ENCODE measurements around the gene THG1L. TPM values are rescaled to one million over a fixed set of nuclear protein-coding genes. Genes with fewer than 3 reads are reported as not detected.

THG1L gene
- total and polyA plus RNA-seq, 2 of the 13 experiments (the other 11 are each of a cell fraction or from before 2014, with no cell fraction given), result 16.6 to 17.2 TPM

DNA sequence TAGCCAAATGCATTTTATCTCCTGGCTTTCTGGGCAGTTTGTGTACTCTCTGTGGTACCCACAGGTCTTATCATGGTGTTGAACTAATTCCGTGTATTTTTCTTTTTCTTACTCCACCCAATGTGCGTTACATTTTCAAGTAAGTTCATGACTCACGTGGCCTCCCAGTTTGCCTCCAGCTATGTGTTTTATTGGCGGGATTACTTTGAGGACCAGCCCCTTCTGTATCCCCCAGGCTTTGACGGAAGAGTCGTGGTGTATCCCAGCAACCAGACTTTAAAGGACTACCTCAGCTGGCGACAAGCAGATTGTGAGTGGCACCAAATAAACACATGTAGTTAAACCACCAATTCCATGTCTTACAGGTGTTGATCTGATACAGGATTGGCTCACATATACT lies 3.2 kb downstream of the THG1L start:
- H3K9ac ChIP-seq (ENCODE audit: insufficient read depth, low read depth, low read length), result no peak overlapping the region
- H3K27me3 ChIP-seq (ENCODE audit: control insufficient read depth in 1 of 2, insufficient read depth in 2 of 2, low read length in 2 of 2), result no peaks in the 10 kb centered on the region; a peak in 1 of 5 replicates
- DNase-seq (ENCODE audit: low spot score) (no peak), ATAC-seq (no peak), FAIRE-seq (no peak)
- no peaks in the 10 kb centered on the region for H3K79me2 ChIP-seq (ENCODE audit: insufficient read depth, low read length)
- intact Hi-C loops (cut with micrococcal nuclease; ENCODE audit: unreplicated experiment) (no loop called here), in situ Hi-C loops (cut with HindIII; ENCODE audit: extremely low pct_ligation_motif_present, low pct_unique_long_range_greater_than_20kb) (loop anchor here (25.0 kb wide), 1 partner anchor 397 kb away; a partner anchor contains a TSS)
- POLR2A ChIA-PET, result no interaction called here
- no peak overlapping the region for H2AFZ ChIP-seq (ENCODE audit: low read length)
- CTCF ChIA-PET (ENCODE audit: low intra/inter-chr PET ratio, low total read pairs), result no interaction called here
- 94% methylated on average over 7 of the region's 7 CpGs for WGBS (ENCODE audit: low lambda C conversion rate)
- H4K20me1 ChIP-seq (ENCODE audit: insufficient read depth, low read length), result no peaks in the 10 kb centered on the region
- TF ChIP-seq, protein P1, sequence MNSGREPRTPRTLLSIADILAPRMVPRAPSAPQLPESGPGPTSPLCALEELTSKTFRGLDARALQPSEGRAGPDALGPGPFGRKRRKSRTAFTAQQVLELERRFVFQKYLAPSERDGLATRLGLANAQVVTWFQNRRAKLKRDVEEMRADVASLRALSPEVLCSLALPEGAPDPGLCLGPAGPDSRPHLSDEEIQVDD (CRISPR knock-in tag; IDR thresholded peaks at IDR 0.05; ENCODE audit: borderline replicate concordance), result no peak
- no peak overlapping the region for H3K4me2 ChIP-seq (ENCODE audit: low read depth, low read length)
- BruUV-seq (replicated peaks), result no TSS peak
- no peaks in the 10 kb centered on the region for H3K9me3 ChIP-seq (ENCODE audit: low read length)
- H3K4me3 ChIP-seq (replicated peaks in 1 of 3; ENCODE audit: insufficient read depth in 1 of 3, low read depth in 2 of 3, low read length in 3 of 3), result no peak overlapping the region
- H3K4me1 ChIP-seq (ENCODE audit: insufficient read depth, low read length), result peaks cover 7% of the 10 kb centered on the region; the same call in 1 of the 2 replicates
- H3K36me3 ChIP-seq (replicated peaks in 1 of 2; ENCODE audit: control insufficient read depth in 1 of 2, insufficient read depth in 2 of 2, low read length in 2 of 2), result peaks cover 0 to 20% of the 10 kb centered on the region in 2 experiments; a peak in 4 of 5 replicates
- no peak overlapping the region for H3K27ac ChIP-seq (ENCODE audit: extremely low read length, insufficient read depth, low read length)

DNA sequence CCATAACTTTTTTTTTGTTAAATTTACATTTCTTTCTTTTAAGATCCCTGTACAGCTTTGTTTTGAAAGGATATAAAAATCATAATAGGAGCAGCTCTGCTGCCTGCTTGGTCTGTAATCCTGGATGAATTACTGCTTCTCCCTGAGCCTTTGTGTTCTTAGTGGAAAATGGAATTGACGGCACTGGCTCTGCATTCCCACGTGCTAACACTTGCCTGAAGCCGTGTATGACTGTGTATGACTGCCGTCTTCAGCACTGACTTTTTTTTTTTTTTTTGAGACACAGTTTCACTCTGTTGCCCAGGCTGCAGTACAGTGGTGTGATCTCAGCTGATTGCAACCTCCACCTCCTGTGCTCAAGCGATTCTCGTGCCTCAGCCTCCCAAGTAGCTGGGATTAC lies 4.8 kb downstream of the THG1L start:
- no peaks in the 10 kb centered on the region for H4K20me1 ChIP-seq (ENCODE audit: insufficient read depth, low read length)
- BruUV-seq (replicated peaks), result no TSS peak
- no peak overlapping the region for H3K27ac ChIP-seq (ENCODE audit: extremely low read length, insufficient read depth, low read length)
- H3K4me1 ChIP-seq (ENCODE audit: insufficient read depth, low read length), result no peaks in the 10 kb centered on the region
- intact Hi-C loops (cut with micrococcal nuclease; ENCODE audit: unreplicated experiment) (no loop called here), in situ Hi-C loops (cut with HindIII; ENCODE audit: extremely low pct_ligation_motif_present, low pct_unique_long_range_greater_than_20kb) (loop anchor here (25.0 kb wide), 1 partner anchor 399 kb away; a partner anchor contains a TSS)
- H3K9ac ChIP-seq (ENCODE audit: insufficient read depth, low read depth, low read length), result no peak overlapping the region
- no peaks in the 10 kb centered on the region for H3K9me3 ChIP-seq (ENCODE audit: low read length)
- 94% methylated on average over 6 of the region's 6 CpGs for WGBS (ENCODE audit: low lambda C conversion rate)
- H2AFZ ChIP-seq (ENCODE audit: low read length), result no peak overlapping the region
- TF ChIP-seq SETDB1 (CRISPR knock-in tag; IDR thresholded peaks at IDR 0.05; ENCODE audit: borderline replicate concordance) (no peak), AGO1 (IDR thresholded peaks at IDR 0.05; ENCODE audit: low read depth, low read length, poor library complexity, severe bottlenecking) (no peak), ZNF570 (CRISPR knock-in tag; IDR thresholded peaks at IDR 0.05; ENCODE audit: borderline replicate concordance) (no peak), ZNF556 (CRISPR knock-in tag; IDR thresholded peaks at IDR 0.05; ENCODE audit: borderline replicate concordance) (no peak)
- TF ChIP-seq, protein P2, sequence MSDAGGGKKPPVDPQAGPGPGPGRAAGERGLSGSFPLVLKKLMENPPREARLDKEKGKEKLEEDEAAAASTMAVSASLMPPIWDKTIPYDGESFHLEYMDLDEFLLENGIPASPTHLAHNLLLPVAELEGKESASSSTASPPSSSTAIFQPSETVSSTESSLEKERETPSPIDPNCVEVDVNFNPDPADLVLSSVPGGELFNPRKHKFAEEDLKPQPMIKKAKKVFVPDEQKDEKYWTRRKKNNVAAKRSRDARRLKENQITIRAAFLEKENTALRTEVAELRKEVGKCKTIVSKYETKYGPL (CRISPR knock-in tag; IDR thresholded peaks at IDR 0.05), result no peak
- H3K4me3 ChIP-seq (replicated peaks in 1 of 3; ENCODE audit: insufficient read depth in 1 of 3, low read depth in 2 of 3, low read length in 3 of 3), result no peak overlapping the region
- ATAC-seq (no peak), FAIRE-seq (no peak), DNase-seq (ENCODE audit: low spot score) (no peak)
- CTCF ChIA-PET (ENCODE audit: low intra/inter-chr PET ratio, low total read pairs), result no interaction called here
- H3K4me2 ChIP-seq (ENCODE audit: low read depth, low read length), result no peak overlapping the region
- POLR2A ChIA-PET, result no interaction called here
- H3K79me2 ChIP-seq (ENCODE audit: insufficient read depth, low read length), result no peaks in the 10 kb centered on the region
- H3K36me3 ChIP-seq (replicated peaks in 1 of 2; ENCODE audit: control insufficient read depth in 1 of 2, insufficient read depth in 2 of 2, low read length in 2 of 2), result peaks cover 0 to 21% of the 10 kb centered on the region in 2 experiments; a peak in 4 of 5 replicates
- no peaks in the 10 kb centered on the region; a peak in 1 of 5 replicates for H3K27me3 ChIP-seq (ENCODE audit: control insufficient read depth in 1 of 2, insufficient read depth in 2 of 2, low read length in 2 of 2)

All from HepG2 (cell line).